Uterus (tissue), 2 donors: Measurements from ENCODE around the gene DDT.
"Not testable (repeated sequence)": the region's sequence is repeated elsewhere in the genome, so short reads cannot be mapped to it uniquely, and the experiment has no call there.

Experiments used
- POLR2A ChIP-seq, 2 donors: fragments of 450-650 bp; IDR thresholded peaks; one replicate each; pipeline ENCODE4 v1.6.1; 2016; ENCODE audit warnings: antibody characterized with exemption in 2 of 2, mild to moderate bottlenecking in 1 of 2, moderate library complexity in 1 of 2
- TF ChIP-seq, protein P1 (sequence below), 4 experiments: fragments of 200-600 bp in 2 of 4; fragments of 450-650 bp in 2 of 4; sonication (generic) in 2 of 4; IDR thresholded peaks; one replicate each; pipeline ENCODE4 v1.5.1; 2016 to 2019; ENCODE audit warnings: antibody characterized with exemption in 4 of 4, mild to moderate bottlenecking in 2 of 4, moderate library complexity in 1 of 4

DNA sequence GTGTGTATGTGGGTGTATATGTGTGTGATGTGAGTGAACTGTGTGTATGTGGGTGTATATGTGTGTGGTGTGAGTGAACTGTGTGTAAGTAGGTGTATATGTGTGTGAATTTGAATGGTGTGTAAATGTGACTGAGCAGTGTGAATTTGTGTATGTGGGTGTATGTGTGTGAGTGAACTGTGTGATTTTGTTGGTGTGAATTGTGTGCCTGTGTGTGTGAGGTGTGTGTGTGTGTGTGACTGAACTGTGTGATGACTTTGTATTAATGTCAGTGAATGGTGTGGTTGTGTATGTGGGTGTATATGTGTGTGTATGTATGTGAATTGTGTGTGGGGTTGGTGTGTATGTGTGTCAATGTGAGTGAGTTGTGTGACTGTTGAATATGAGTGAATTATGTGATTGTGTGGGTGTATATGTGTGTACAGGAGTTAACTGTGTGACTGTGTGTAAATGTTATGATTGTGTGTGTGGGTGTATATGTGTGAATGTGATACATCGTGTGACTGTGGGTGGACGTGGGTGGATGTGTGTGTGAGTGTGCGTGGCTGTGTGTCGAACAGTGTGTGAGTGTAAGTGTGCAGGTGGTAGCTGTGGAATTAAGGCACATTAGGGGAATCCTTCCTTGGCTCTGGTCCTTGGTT, 12.4 kb upstream of the DDT start:
- TF ChIP-seq, protein P1, sequence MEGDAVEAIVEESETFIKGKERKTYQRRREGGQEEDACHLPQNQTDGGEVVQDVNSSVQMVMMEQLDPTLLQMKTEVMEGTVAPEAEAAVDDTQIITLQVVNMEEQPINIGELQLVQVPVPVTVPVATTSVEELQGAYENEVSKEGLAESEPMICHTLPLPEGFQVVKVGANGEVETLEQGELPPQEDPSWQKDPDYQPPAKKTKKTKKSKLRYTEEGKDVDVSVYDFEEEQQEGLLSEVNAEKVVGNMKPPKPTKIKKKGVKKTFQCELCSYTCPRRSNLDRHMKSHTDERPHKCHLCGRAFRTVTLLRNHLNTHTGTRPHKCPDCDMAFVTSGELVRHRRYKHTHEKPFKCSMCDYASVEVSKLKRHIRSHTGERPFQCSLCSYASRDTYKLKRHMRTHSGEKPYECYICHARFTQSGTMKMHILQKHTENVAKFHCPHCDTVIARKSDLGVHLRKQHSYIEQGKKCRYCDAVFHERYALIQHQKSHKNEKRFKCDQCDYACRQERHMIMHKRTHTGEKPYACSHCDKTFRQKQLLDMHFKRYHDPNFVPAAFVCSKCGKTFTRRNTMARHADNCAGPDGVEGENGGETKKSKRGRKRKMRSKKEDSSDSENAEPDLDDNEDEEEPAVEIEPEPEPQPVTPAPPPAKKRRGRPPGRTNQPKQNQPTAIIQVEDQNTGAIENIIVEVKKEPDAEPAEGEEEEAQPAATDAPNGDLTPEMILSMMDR (IDR thresholded peaks at IDR 0.05) = not testable (repeated sequence)
- not testable (repeated sequence) for TF ChIP-seq POLR2A (IDR thresholded peaks at IDR 0.05)
